ENCODE results near the gene CENPV. TPM values are rescaled to one million over a fixed set of nuclear protein-coding genes. Genes with fewer than 3 reads are reported as not detected.

Gene CENPV
- total RNA-seq, 4 donors from 2014 or later: 2.1 to 4.9 (median 3.8) TPM

DNA sequence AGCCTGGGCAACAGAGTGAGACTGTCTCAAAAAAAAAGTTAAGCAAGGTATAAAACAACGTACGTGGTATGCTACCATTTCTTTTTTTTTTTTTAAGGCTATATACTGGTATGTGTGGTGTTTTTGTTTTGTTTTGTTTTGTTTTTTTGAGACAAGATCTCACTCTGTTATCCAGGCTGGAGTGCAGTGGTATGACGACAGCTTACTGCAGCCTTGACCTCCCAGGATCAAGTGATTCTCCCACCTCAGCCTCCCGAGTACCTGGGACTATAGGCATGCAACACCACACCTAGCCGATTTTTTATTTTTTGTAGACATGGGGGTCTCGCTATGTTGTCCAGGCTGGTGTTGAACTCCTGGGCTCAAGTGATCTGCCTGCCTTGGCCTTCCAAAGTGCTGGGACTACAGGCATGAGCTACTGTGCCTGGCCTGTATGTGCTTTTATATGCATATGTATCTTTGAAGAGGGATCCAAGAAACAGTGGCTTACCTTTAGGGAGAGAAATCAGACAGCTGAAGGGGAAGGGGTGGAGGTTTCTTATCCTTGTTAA is 6.5 kb downstream of the CENPV start:
- intact Hi-C loops (cut with DNase I; ENCODE audit: low total_unique reads): no loop called here
- WGBS, 2 donors: 93% methylated on average over 6 of the region's 6 CpGs
- no peak overlapping the region for H3K4me3 ChIP-seq (ENCODE audit: low read depth, poor library complexity, severe bottlenecking)
- no peak for DNase-seq (ENCODE audit: low spot score in 2 of 2)
- TF ChIP-seq, protein P1, sequence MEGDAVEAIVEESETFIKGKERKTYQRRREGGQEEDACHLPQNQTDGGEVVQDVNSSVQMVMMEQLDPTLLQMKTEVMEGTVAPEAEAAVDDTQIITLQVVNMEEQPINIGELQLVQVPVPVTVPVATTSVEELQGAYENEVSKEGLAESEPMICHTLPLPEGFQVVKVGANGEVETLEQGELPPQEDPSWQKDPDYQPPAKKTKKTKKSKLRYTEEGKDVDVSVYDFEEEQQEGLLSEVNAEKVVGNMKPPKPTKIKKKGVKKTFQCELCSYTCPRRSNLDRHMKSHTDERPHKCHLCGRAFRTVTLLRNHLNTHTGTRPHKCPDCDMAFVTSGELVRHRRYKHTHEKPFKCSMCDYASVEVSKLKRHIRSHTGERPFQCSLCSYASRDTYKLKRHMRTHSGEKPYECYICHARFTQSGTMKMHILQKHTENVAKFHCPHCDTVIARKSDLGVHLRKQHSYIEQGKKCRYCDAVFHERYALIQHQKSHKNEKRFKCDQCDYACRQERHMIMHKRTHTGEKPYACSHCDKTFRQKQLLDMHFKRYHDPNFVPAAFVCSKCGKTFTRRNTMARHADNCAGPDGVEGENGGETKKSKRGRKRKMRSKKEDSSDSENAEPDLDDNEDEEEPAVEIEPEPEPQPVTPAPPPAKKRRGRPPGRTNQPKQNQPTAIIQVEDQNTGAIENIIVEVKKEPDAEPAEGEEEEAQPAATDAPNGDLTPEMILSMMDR (IDR thresholded peaks at IDR 0.05): no peak
- no peak for TF ChIP-seq POLR2A (IDR thresholded peaks at IDR 0.05)

DNA sequence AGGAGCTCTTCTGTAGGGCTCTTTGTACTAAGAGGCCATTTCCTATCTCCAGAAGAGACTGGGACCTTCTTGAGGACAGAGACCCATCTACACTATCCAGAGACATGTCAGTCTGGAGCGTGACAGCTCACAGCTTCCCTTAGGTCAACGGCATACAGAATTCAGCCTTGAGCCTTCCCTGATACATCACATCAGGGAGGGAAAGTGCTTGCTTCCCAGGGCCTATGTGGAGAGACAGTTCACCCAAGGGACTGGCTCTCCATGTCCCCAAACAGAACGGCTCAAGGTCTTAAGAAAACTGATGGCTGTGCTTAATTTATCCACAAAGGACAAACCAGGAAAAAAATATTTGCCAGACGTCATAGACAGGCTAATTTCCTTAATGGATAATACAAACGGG is 7.7 kb downstream of the CENPV start:
- TF ChIP-seq POLR2A (IDR thresholded peaks at IDR 0.05): no peak
- TF ChIP-seq, protein P1 (IDR thresholded peaks at IDR 0.05): no peak
- 87 to 90% methylated on average over 5 of the region's 5 CpGs for WGBS, 2 donors
- intact Hi-C loops (cut with DNase I; ENCODE audit: low total_unique reads): no loop called here
- no peak overlapping the region for H3K4me3 ChIP-seq (ENCODE audit: low read depth, poor library complexity, severe bottlenecking)
- DNase-seq (ENCODE audit: low spot score in 2 of 2): no peak

DNA sequence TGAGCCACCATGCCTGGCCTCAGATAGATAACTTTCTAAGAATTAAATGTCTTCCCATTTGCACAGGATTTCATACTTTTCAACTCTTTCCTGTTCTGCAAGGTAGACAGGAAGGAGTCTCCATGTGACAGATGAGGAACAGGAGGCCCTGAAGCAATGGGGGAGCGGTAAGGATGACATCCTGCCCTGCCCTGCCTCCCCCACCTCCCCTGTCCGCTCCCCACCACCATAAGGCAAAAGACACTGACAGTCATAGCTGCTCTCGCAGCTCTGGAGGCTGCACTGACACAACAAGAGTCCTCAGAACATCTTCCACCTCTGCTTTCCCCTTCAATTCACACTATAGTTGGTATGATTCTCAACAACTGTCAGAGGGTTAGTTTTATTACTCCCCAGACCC is 9.7 kb downstream of the CENPV start:
- TF ChIP-seq, protein P1 (IDR thresholded peaks at IDR 0.05): no peak
- TF ChIP-seq POLR2A (IDR thresholded peaks at IDR 0.05): no peak
- intact Hi-C loops (cut with DNase I; ENCODE audit: low total_unique reads): no loop called here
- no peak overlapping the region for H3K4me3 ChIP-seq (ENCODE audit: low read depth, poor library complexity, severe bottlenecking)
- WGBS, 2 donors: 82 to 96% methylated on average over 3 of the region's 3 CpGs
- DNase-seq (ENCODE audit: low spot score in 2 of 2): no peak

DNA sequence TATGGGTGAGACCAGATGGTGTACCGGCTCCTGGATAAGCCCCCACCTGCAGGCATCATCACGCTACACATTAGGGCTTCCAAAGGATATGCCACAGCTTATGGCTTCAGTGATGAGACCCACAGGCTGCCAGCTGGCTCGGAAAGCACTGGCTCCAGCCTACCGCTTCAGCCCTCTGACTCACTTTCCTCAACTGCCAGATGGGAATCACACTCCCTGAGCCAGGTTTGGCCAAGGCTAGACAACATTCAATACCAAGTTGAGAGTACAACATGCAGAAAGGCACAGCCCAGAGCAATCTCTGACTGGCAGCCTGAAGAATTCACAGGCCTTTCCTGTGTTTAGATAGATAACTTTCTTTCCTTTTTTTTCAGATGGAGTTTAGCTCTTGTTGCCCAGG is 10.3 kb downstream of the CENPV start:
- TF ChIP-seq, protein P1 (IDR thresholded peaks at IDR 0.05): no peak
- no peak for TF ChIP-seq POLR2A (IDR thresholded peaks at IDR 0.05)
- intact Hi-C loops (cut with DNase I; ENCODE audit: low total_unique reads): no loop called here
- no peak overlapping the region for H3K4me3 ChIP-seq (ENCODE audit: low read depth, poor library complexity, severe bottlenecking)
- DNase-seq (ENCODE audit: low spot score in 2 of 2): no peak
- WGBS, 2 donors: 57 to 63% methylated on average over 3 to 4 of the region's 4 CpGs

DNA sequence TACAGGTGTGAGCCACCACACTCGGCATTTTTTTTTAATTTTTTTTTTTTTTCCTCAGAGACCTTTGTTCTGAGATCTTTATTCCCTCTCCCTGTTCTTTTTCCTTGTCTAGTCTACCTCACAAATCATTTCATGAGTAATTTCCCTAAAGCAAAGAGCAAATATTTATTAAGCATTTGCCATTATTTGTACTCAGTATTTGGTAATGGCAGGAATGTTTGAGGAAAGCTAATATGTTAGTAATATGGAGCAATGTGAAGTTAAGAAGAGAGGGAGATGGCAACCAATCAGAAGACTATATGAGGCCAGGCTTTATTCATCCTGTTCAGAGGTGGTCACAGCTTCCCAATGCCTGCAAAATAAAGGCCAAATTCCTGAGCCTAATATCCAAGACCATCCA is 13.3 kb downstream of the CENPV start:
- 93 to 100% methylated on average over 1 of the region's 1 CpG for WGBS, 2 donors
- intact Hi-C loops (cut with DNase I; ENCODE audit: low total_unique reads): no loop called here
- no peak for DNase-seq (ENCODE audit: low spot score in 2 of 2)
- H3K4me3 ChIP-seq (ENCODE audit: low read depth, poor library complexity, severe bottlenecking): no peak overlapping the region
- TF ChIP-seq POLR2A (IDR thresholded peaks at IDR 0.05): no peak
- TF ChIP-seq, protein P1 (IDR thresholded peaks at IDR 0.05): no peak

DNA sequence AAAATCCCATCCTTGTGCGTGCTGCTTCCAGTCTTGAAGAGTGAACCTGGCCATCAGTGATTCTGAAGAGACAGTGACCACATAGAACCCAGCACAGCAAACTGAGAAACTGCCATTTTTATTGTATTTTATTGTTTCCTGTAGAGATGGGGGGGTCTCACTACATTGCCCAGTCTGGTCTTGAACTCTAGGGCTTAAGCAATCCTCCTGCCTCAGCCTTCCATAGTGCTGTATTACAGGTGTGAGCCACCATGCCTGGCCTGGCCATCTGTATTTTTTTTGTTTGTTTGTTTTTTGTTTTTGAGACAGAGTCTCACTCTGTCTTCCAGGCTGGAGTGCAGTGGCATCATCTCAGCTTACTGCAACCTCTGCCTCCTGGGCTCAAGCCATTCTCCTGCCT is 13.9 kb downstream of the CENPV start:
- WGBS, 2 donors: 100% methylated on average over 1 of the region's 1 CpG
- TF ChIP-seq POLR2A (IDR thresholded peaks at IDR 0.05): no peak
- TF ChIP-seq, protein P1 (IDR thresholded peaks at IDR 0.05): no peak
- no peak overlapping the region for H3K4me3 ChIP-seq (ENCODE audit: low read depth, poor library complexity, severe bottlenecking)
- DNase-seq (ENCODE audit: low spot score in 2 of 2): no peak
- intact Hi-C loops (cut with DNase I; ENCODE audit: low total_unique reads): no loop called here
